MM.1S (cell line): ENCODE results near the gene GNE.
"Not testable (repeated sequence)": the region's sequence is repeated elsewhere in the genome, so short reads cannot be mapped to it uniquely, and the experiment has no call there.

Experiments
- DNase-seq: peaks from one replicate; pipeline ENCODE4 v3.0.0-alpha.2; 2015
- H2AFZ ChIP-seq: fragments of 300-600 bp; sonication (generic); 2 replicates; pipeline ENCODE4 v1.6.0; 2016; ENCODE audit warnings: antibody characterized with exemption, low read length
- H3F3A ChIP-seq: fragments of 300-600 bp; sonication (generic); 2 replicates; pipeline ENCODE4 v1.6.1; 2016; ENCODE audit warnings: mild to moderate bottlenecking, antibody characterized with exemption, low read length, moderate library complexity, mixed read lengths; ENCODE audit not compliant: insufficient read depth
- H3K27ac ChIP-seq: fragments of 300-600 bp; sonication (generic); 2 replicates; pipeline ENCODE4 v1.5.1; 2016; ENCODE audit warnings: mild to moderate bottlenecking, low read length
- H3K27me3 ChIP-seq: fragments of 300-600 bp; sonication (generic); replicated peaks from 2 replicates; pipeline ENCODE4 v1.6.0; 2016; ENCODE audit warnings: low read length; ENCODE audit not compliant: insufficient read depth
- H3K36me3 ChIP-seq: fragments of 300-600 bp; sonication (generic); replicated peaks from 2 replicates; pipeline ENCODE4 v1.6.1; 2016; ENCODE audit warnings: mild to moderate bottlenecking, low read length, mixed read lengths; ENCODE audit not compliant: insufficient read depth
- H3K4me1 ChIP-seq: fragments of 300-600 bp; sonication (generic); 2 replicates; pipeline ENCODE4 v1.6.1; 2016; ENCODE audit warnings: low read length, mixed read lengths
- H3K4me2 ChIP-seq: fragments of 300-600 bp; sonication (generic); 2 replicates; pipeline ENCODE4 v1.6.0; 2016; ENCODE audit warnings: low read depth, low read length
- H3K4me3 ChIP-seq: fragments of 300-600 bp; sonication (generic); 2 replicates; pipeline ENCODE4 v1.5.1; 2016; ENCODE audit warnings: low read length, mixed read lengths
- H3K79me2 ChIP-seq: fragments of 300-600 bp; sonication (generic); 2 replicates; pipeline ENCODE4 v1.6.1; 2016; ENCODE audit warnings: mixed run types, low read length, mixed read lengths
- H3K9ac ChIP-seq: fragments of 300-600 bp; sonication (generic); 2 replicates; pipeline ENCODE4 v1.6.1; 2016; ENCODE audit warnings: low read length, mixed read lengths
- H3K9me2 ChIP-seq: fragments of 300-600 bp; sonication (generic); replicated peaks from 2 replicates; pipeline ENCODE4 v1.6.1; 2016; ENCODE audit warnings: mild to moderate bottlenecking, low read length, mixed read lengths; ENCODE audit not compliant: insufficient read depth
- H3K9me3 ChIP-seq: fragments of 300-600 bp; sonication (generic); replicated peaks from 2 replicates; pipeline ENCODE4 v1.6.1; 2016; ENCODE audit warnings: mild to moderate bottlenecking, low read length, mixed read lengths; ENCODE audit not compliant: insufficient read depth
- H4K20me1 ChIP-seq: fragments of 300-600 bp; sonication (generic); 2 replicates; pipeline ENCODE4 v1.6.1; 2016; ENCODE audit warnings: mild to moderate bottlenecking, low read length, moderate library complexity, mixed read lengths; ENCODE audit not compliant: insufficient read depth
- CTCF ChIP-seq: fragments of 300-600 bp; sonication (generic); IDR thresholded peaks from 2 replicates; pipeline ENCODE4 v1.5.1; 2016; ENCODE audit warnings: antibody characterized with exemption, low read length, mixed read lengths
- EZH2 ChIP-seq: fragments of 300-600 bp; sonication (generic); optimal IDR thresholded peaks from 2 replicates; pipeline ENCODE3; 2017; ENCODE audit warnings: low read depth, mild to moderate bottlenecking, antibody characterized with exemption, low read length, mixed read lengths
- EZH2phosphoT487 ChIP-seq: fragments of 300-600 bp; sonication (generic); IDR thresholded peaks from 2 replicates; pipeline ENCODE4 v1.6.1; 2018; ENCODE audit warnings: antibody characterized with exemption, low read length

The GNE gene

GRCh38 chr9:36275060-36275459 lies 16.8 kb upstream of the GNE start:
- Histone ChIP-seq H3K36me3 (no peaks in the 10 kb centered on the region), H3K9me2 (no peaks in the 10 kb centered on the region), H4K20me1 (no peaks in the 10 kb centered on the region), H3K4me3 (no peak overlapping the region), H3K79me2 (no peaks in the 10 kb centered on the region), H3K4me1 (no peaks in the 10 kb centered on the region), H3K27ac (no peak overlapping the region), H3K9ac (no peak overlapping the region), H2AFZ (no peak overlapping the region), H3K27me3 (no peaks in the 10 kb centered on the region), H3K9me3 (no peaks in the 10 kb centered on the region), H3K4me2 (no peak overlapping the region), H3F3A (no peaks in the 10 kb centered on the region)
- no peak for DNase-seq
- TF ChIP-seq CTCF = no peak

- not testable (repeated sequence) for DNase-seq, H4K20me1 ChIP-seq, H3K4me2 ChIP-seq, H3K27me3 ChIP-seq, H3K36me3 ChIP-seq, H3K4me1 ChIP-seq, H3K9me3 ChIP-seq, H3F3A ChIP-seq, H3K27ac ChIP-seq, H3K9me2 ChIP-seq, H2AFZ ChIP-seq, H3K4me3 ChIP-seq, H3K79me2 ChIP-seq, H3K9ac ChIP-seq
These were observed 15.1 kb upstream of the GNE start for GRCh38 chr9:36273354-36273753.

GRCh38 chr9:36268007-36268427 lies 9.8 kb upstream of the GNE start:
- Histone ChIP-seq H3K27me3 (no peaks in the 10 kb centered on the region), H3K4me3 (no peak overlapping the region), H3K4me1 (no peaks in the 10 kb centered on the region), H2AFZ (no peak overlapping the region), H3F3A (no peaks in the 10 kb centered on the region), H3K4me2 (no peak overlapping the region), H3K9me2 (no peaks in the 10 kb centered on the region), H3K9ac (no peak overlapping the region), H3K36me3 (no peaks in the 10 kb centered on the region), H4K20me1 (no peaks in the 10 kb centered on the region), H3K79me2 (no peaks in the 10 kb centered on the region), H3K27ac (no peak overlapping the region), H3K9me3 (no peaks in the 10 kb centered on the region)
- no peak for TF ChIP-seq CTCF
- no peak for TF ChIP-seq EZH2phosphoT487
- TF ChIP-seq EZH2 = no peak
- DNase-seq = no peak

GRCh38 chr9:36264896-36265295 lies 6.6 kb upstream of the GNE start:
- TF ChIP-seq CTCF = no peak
- no peak for TF ChIP-seq EZH2
- no peak for TF ChIP-seq EZH2phosphoT487
- Histone ChIP-seq H3F3A (no peaks in the 10 kb centered on the region), H3K36me3 (no peaks in the 10 kb centered on the region), H4K20me1 (no peaks in the 10 kb centered on the region), H3K79me2 (no peaks in the 10 kb centered on the region), H3K27ac (no peak overlapping the region), H3K9me3 (no peaks in the 10 kb centered on the region), H2AFZ (no peak overlapping the region), H3K4me3 (no peak overlapping the region), H3K9me2 (no peaks in the 10 kb centered on the region), H3K4me1 (no peaks in the 10 kb centered on the region), H3K27me3 (no peaks in the 10 kb centered on the region), H3K9ac (no peak overlapping the region), H3K4me2 (no peak overlapping the region)
- no peak for DNase-seq
